ENCODE measurements around the gene TDRKH.

TDRKH gene

GRCh38 chr1:151801310-151801820, 11.1 kb upstream of the TDRKH start:
- TF ChIP-seq, protein P1, sequence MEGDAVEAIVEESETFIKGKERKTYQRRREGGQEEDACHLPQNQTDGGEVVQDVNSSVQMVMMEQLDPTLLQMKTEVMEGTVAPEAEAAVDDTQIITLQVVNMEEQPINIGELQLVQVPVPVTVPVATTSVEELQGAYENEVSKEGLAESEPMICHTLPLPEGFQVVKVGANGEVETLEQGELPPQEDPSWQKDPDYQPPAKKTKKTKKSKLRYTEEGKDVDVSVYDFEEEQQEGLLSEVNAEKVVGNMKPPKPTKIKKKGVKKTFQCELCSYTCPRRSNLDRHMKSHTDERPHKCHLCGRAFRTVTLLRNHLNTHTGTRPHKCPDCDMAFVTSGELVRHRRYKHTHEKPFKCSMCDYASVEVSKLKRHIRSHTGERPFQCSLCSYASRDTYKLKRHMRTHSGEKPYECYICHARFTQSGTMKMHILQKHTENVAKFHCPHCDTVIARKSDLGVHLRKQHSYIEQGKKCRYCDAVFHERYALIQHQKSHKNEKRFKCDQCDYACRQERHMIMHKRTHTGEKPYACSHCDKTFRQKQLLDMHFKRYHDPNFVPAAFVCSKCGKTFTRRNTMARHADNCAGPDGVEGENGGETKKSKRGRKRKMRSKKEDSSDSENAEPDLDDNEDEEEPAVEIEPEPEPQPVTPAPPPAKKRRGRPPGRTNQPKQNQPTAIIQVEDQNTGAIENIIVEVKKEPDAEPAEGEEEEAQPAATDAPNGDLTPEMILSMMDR (IDR thresholded peaks at IDR 0.05; ENCODE audit: insufficient read depth, low read length, missing control alignments): no peak
- H3K4me3 ChIP-seq (ENCODE audit: low read depth, low read length): no peak overlapping the region
- no peak for DNase-seq (ENCODE audit: low read depth, low spot score)
- POLR2A ChIA-PET: no interaction called here
- CTCF ChIA-PET: no interaction called here

GRCh38 chr1:151800830-151801229, 10.5 kb upstream of the TDRKH start:
- H3K4me3 ChIP-seq (ENCODE audit: low read depth, low read length): no peak overlapping the region
- TF ChIP-seq, protein P1 (IDR thresholded peaks at IDR 0.05; ENCODE audit: insufficient read depth, low read length, missing control alignments): no peak
- ChIA-PET CTCF (no interaction called here), POLR2A (no interaction called here)
- DNase-seq (ENCODE audit: low read depth, low spot score): no peak

- POLR2A ChIA-PET: no interaction called here
- CTCF ChIA-PET: interaction anchor here (2.2 kb wide), 1 partner anchor 10 kb away, joined by 9 read pairs; the partner anchor contains the start of gene TDRKH
- TF ChIP-seq, protein P1 (IDR thresholded peaks at IDR 0.05; ENCODE audit: insufficient read depth, low read length, missing control alignments): no peak
- H3K4me3 ChIP-seq (ENCODE audit: low read depth, low read length): no peak overlapping the region
- no peak for DNase-seq (ENCODE audit: low read depth, low spot score)
Measured at GRCh38 chr1:151799179-151800022, 9.1 kb upstream of the TDRKH start.

DNA sequence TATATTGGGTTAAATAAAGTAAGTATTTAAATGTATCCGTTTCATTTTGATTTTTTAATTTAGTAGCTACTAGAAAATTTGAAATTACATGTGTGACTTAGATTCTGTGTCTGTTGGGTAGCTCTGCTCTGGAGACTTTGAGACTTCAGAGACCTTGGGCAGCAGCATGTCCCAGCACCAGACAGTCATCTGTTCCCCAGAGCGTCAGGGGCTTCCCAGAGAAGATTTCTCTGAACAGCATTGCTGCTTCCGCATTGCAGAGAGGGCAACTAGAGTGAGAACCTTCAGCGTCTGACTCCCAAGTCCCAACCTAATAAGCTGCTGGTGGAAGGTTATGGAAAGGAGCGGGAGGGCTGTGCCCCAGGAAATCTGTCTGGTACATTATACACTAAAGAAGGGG, 8.3 kb upstream of the TDRKH start:
- DNase-seq (ENCODE audit: low read depth, low spot score): no peak
- no peak overlapping the region for H3K4me3 ChIP-seq (ENCODE audit: low read depth, low read length)
- CTCF ChIA-PET: interaction anchor here (2.2 kb wide), 1 partner anchor 9 kb away, joined by 9 read pairs; the partner anchor contains the start of gene TDRKH
- TF ChIP-seq, protein P1 (IDR thresholded peaks at IDR 0.05; ENCODE audit: insufficient read depth, low read length, missing control alignments): no peak
- POLR2A ChIA-PET: no interaction called here

DNA sequence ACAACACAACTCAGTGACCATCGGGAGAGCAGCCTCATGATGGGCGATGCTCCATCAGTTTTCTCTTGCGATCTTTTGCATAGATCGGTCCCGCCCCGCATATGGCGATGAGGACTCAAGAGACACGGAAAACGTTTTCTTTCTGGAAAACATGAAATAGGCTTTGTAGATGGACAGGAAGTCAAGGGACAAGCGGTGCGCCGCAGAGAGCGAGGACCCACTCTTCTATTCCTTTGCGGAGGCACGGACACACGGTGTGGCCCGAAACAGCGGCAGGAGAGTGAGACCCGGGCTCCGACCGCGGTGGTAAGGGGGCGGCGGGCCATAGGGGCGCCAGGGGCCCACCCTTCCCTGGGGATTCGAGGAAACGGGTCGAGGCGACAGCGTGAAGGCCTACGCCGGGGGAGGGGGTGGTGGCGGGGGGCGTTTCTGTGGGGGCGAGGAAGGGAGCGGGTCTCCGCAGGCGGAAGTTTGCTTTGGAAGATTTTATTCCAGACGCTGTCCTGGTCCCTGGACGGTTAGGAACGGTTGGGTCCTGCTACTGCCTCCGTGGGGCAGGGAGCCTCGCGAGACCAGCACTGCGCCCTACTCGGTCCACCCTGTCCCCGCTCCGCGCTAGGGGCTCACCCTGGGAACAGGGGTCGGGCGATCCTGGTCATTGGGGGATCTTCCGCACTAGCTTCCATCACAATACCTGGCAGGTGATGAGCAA, 796 bp upstream of the TDRKH start:
- ChIA-PET CTCF (interaction anchor here (2.4 kb wide), 1 partner anchor 11 kb away, joined by 6 read pairs; no protein-coding TSS in a partner anchor), POLR2A (no interaction called here)
- TF ChIP-seq, protein P1 (IDR thresholded peaks at IDR 0.05; ENCODE audit: insufficient read depth, low read length, missing control alignments): no peak
- DNase-seq (ENCODE audit: low read depth, low spot score): no peak
- H3K4me3 ChIP-seq (ENCODE audit: low read depth, low read length): peak overlapping the region; percentile 56

GRCh38 chr1:151787689-151788088, 2.6 kb downstream of the TDRKH start:
- H3K4me3 ChIP-seq (ENCODE audit: low read depth, low read length): no peak overlapping the region
- POLR2A ChIA-PET: interaction anchor here (0.6 kb wide), 1 partner anchor 35 kb away, joined by 5 read pairs; no protein-coding TSS in a partner anchor
- DNase-seq (ENCODE audit: low read depth, low spot score): no peak
- TF ChIP-seq, protein P1 (IDR thresholded peaks at IDR 0.05; ENCODE audit: insufficient read depth, low read length, missing control alignments): no peak
- CTCF ChIA-PET: no interaction called here
